ENCODE results near the gene ARHGEF38. TPM values are rescaled to one million over a fixed set of nuclear protein-coding genes. Genes with fewer than 3 reads are reported as not detected.
"Not testable (repeated sequence)": the region's sequence is repeated elsewhere in the genome, so short reads cannot be mapped to it uniquely, and the experiment has no call there.

Gene ARHGEF38
- polyA plus RNA-seq, 1 donor: 5.9 TPM

GRCh38 chr4:105657117-105657765, 104.8 kb downstream of the ARHGEF38 start:
- DNase-seq: no peak

- no peak for DNase-seq
Observed at GRCh38 chr4:105659190-105659589, 106.8 kb downstream of the ARHGEF38 start.

- no peak for DNase-seq
Observed at GRCh38 chr4:105661028-105661427, 108.6 kb downstream of the ARHGEF38 start.

GRCh38 chr4:105662935-105663675, 110.7 kb downstream of the ARHGEF38 start:
- no peak for DNase-seq

- peak; percentile 10 for DNase-seq
Observed at GRCh38 chr4:105666693-105667092, 114.3 kb downstream of the ARHGEF38 start.

- DNase-seq: no peak
Observed at GRCh38 chr4:105670684-105671083, 118.3 kb downstream of the ARHGEF38 start.

GRCh38 chr4:105671301-105671700, 118.9 kb downstream of the ARHGEF38 start:
- no peak for DNase-seq

GRCh38 chr4:105674011-105674410, 121.6 kb downstream of the ARHGEF38 start:
- DNase-seq: no peak

- no peak for DNase-seq
Observed at GRCh38 chr4:105677709-105678108, 125.3 kb downstream of the ARHGEF38 start.

- DNase-seq: no peak
Observed at GRCh38 chr4:105679186-105679585, 126.8 kb downstream of the ARHGEF38 start.

- DNase-seq: peak; percentile 6
Observed at GRCh38 chr4:105683038-105683437, 130.6 kb downstream of the ARHGEF38 start.

GRCh38 chr4:105686571-105686970, 134.2 kb downstream of the ARHGEF38 start:
- no peak for DNase-seq

GRCh38 chr4:105694812-105695211, 142.4 kb downstream of the ARHGEF38 start:
- not testable (repeated sequence) for DNase-seq

GRCh38 chr4:105695832-105696231, 143.4 kb downstream of the ARHGEF38 start:
- DNase-seq: not testable (repeated sequence)

- no peak for DNase-seq
Observed at GRCh38 chr4:105698607-105699006, 146.2 kb downstream of the ARHGEF38 start.

- DNase-seq: no peak
Observed at GRCh38 chr4:105707782-105708180, 155.4 kb downstream of the ARHGEF38 start.

GRCh38 chr4:105708181-105709080, 156.0 kb downstream of the ARHGEF38 start, which contains the start of the genes GSTCD and INTS12:
Gene GSTCD, plus strand, starts transcription at chr4:105708784. Its CDS starts 8,830 bp downstream, at chr4:105717614.
Gene INTS12, minus strand, starts transcription at chr4:105708689. Its CDS starts 8,684 bp downstream, at chr4:105700005.
- peak; percentile 96 for DNase-seq

GRCh38 chr4:105709081-105709450, 156.6 kb downstream of the ARHGEF38 start:
- no peak for DNase-seq

- no peak for DNase-seq
Observed at GRCh38 chr4:105710012-105710600, 157.7 kb downstream of the ARHGEF38 start.

GRCh38 chr4:105710678-105711077, 158.3 kb downstream of the ARHGEF38 start:
- no peak for DNase-seq

- DNase-seq: no peak
Observed at GRCh38 chr4:105712766-105713165, 160.3 kb downstream of the ARHGEF38 start.

GRCh38 chr4:105714071-105714521, 161.7 kb downstream of the ARHGEF38 start:
- DNase-seq: no peak
